DND-41 (cell line): Measurements from ENCODE around the gene KBTBD7.

ENCODE experiments used
- CTCF ChIP-seq: IDR thresholded peaks from 2 replicates; pipeline ENCODE4 v1.5.1; 2012; ENCODE audit warnings: borderline replicate concordance, low read length, moderate library complexity, mild to moderate bottlenecking; ENCODE audit not compliant: poor library complexity, severe bottlenecking; ENCODE audit errors: extremely low read depth
- EZH2 ChIP-seq: IDR thresholded peaks from 3 replicates; pipeline ENCODE4 v1.6.1; 2012; ENCODE audit warnings: borderline replicate concordance, low read depth, mild to moderate bottlenecking, moderate library complexity, low read length, inconsistent platforms; ENCODE audit not compliant: severe bottlenecking

- TF ChIP-seq CTCF, result no peak
- TF ChIP-seq EZH2, result no peak
These were observed 42.4 kb downstream of the KBTBD7 start for GRCh38 chr13:41152005-41152404.
